ENCODE results near the gene ARL1.
"Not testable (repeated sequence)": the region's sequence is repeated elsewhere in the genome, so short reads cannot be mapped to it uniquely, and the experiment has no call there.

DNA sequence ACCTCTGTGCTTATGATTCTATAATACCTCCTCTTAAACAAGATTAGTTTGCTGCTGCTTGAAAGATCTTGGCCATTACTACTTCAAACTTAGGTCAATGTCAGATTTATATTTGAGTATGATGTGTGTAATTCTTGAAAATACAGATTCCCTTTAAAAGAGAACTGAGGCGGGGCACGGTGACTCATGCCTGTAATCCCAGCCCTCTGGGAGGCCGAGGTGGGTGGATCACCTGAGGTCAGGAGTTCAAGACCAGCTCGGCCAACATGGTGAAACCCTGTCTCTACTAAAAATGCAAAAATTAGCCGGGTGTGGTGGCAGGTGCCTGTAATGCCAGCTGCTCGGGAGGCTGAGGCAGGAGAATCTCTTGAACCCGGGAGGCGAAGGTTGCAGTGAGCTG is 2.6 kb upstream of the ARL1 start:
- TF ChIP-seq, protein P1, sequence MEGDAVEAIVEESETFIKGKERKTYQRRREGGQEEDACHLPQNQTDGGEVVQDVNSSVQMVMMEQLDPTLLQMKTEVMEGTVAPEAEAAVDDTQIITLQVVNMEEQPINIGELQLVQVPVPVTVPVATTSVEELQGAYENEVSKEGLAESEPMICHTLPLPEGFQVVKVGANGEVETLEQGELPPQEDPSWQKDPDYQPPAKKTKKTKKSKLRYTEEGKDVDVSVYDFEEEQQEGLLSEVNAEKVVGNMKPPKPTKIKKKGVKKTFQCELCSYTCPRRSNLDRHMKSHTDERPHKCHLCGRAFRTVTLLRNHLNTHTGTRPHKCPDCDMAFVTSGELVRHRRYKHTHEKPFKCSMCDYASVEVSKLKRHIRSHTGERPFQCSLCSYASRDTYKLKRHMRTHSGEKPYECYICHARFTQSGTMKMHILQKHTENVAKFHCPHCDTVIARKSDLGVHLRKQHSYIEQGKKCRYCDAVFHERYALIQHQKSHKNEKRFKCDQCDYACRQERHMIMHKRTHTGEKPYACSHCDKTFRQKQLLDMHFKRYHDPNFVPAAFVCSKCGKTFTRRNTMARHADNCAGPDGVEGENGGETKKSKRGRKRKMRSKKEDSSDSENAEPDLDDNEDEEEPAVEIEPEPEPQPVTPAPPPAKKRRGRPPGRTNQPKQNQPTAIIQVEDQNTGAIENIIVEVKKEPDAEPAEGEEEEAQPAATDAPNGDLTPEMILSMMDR (IDR thresholded peaks at IDR 0.05; ENCODE audit: insufficient read depth, low read depth, low read length): not testable (repeated sequence)
- not testable (repeated sequence) for TF ChIP-seq EZH2 (IDR thresholded peaks at IDR 0.05; ENCODE audit: insufficient read depth, low read length)
